Right lobe of liver (tissue), 6 donors: ENCODE results near the gene SPEF1. TPM values are rescaled to one million over a fixed set of nuclear protein-coding genes. Genes with fewer than 3 reads are reported as not detected.

Experiments used
- ATAC-seq, 4 donors: fragments of 200-7000 bp; cut with Tn5 transposase; one replicate each; pipeline ENCODE4 v1.9.1; 2020; ENCODE audit warnings: mild to moderate bottlenecking in 4 of 4, moderate library complexity in 4 of 4
- DNase-seq, 3 donors: peaks; one replicate each; pipeline ENCODE4 v3.0.0-alpha.2; 2020
- H3K27ac ChIP-seq, 3 donors: fragments of 200-600 bp; one replicate each; pipeline ENCODE4 v1.8.0; 2022
- H3K27me3 ChIP-seq, 2 donors: fragments of 200-600 bp; one replicate each; pipeline ENCODE4 v1.8.0; 2022
- H3K36me3 ChIP-seq, 4 donors: fragments of 200-600 bp; sonication (generic) in 1 of 4; one replicate each; pipeline versions ENCODE4 v1.5.1 to v1.8.0; 2017 to 2022; ENCODE audit warnings: control low read depth in 1 of 4
- H3K4me1 ChIP-seq, 4 donors: fragments of 200-600 bp; sonication (generic) in 1 of 4; one replicate each; pipeline versions ENCODE4 v1.5.1 to v1.8.0; 2017 to 2022; ENCODE audit warnings: control low read depth in 1 of 4
- H3K4me3 ChIP-seq, 3 donors: fragments of 200-600 bp; one replicate each; pipeline ENCODE4 v1.8.0; 2022
- H3K9me3 ChIP-seq, 4 donors: fragments of 200-600 bp; sonication (generic) in 1 of 4; one replicate each; pipeline versions ENCODE4 v1.5.1 to v1.8.0; 2017 to 2022; ENCODE audit warnings: control low read depth in 1 of 4
- POLR2A ChIP-seq: fragments of 450-650 bp; IDR thresholded peaks from one replicate; pipeline ENCODE4 v1.6.1; 2017; ENCODE audit warnings: antibody characterized with exemption, mild to moderate bottlenecking
- WGBS: methylation state at CpG from one replicate; pipeline ENCODE4 v1.1.6; 2018; ENCODE audit warnings: low coverage, low lambda C conversion rate; ENCODE audit not compliant: insufficient coverage; ENCODE audit errors: missing lambda C conversion rate; 5-methylcytosine and 5-hydroxymethylcytosine counted together
- intact Hi-C, 2 donors: fragments of 100-400 bp; cut with DNase I; formaldehyde crosslinking; loops; one replicate each; pipeline versions ENCODE4 v1.11.2 to v1.14.1; 2022
- total RNA-seq, 6 experiments: library from RNA; depleted of rRNA in 2 of 6; stranded (reverse); fragments of >200 nt in 2 of 6; fragmentation: NEBNext Ultra II Directional in 3 of 6; extraction: Animal tissue kit (Norgen Biotek cat#: 25700) in 3 of 6; gene quantifications; one replicate each; pipeline versions ENCODE4 v1.1.0 to v1.2.4, GENCODE V29; 2016 to 2023
- TF ChIP-seq, protein P1 (sequence below), 4 donors: fragments of 200-600 bp in 3 of 4; fragments of 450-650 bp in 1 of 4; IDR thresholded peaks; one replicate each; pipeline versions ENCODE4 v1.5.1 to v1.8.0; 2016 to 2022; ENCODE audit warnings: antibody characterized with exemption in 4 of 4, mild to moderate bottlenecking in 2 of 4
- donor health status: DM: no; HTN: yes; CAD: no.
- donor health status: DM: no; HTN: no; CAD: no.
- donor health status: DM: no; HTN: no; CAD: no.
- donor health status: DM: no; HTN: yes; CAD: no.
- donor health status: DM: no; HTN: yes; CAD: no.

Gene SPEF1
- total RNA-seq, 6 experiments from 2014 or later: not detected

DNA sequence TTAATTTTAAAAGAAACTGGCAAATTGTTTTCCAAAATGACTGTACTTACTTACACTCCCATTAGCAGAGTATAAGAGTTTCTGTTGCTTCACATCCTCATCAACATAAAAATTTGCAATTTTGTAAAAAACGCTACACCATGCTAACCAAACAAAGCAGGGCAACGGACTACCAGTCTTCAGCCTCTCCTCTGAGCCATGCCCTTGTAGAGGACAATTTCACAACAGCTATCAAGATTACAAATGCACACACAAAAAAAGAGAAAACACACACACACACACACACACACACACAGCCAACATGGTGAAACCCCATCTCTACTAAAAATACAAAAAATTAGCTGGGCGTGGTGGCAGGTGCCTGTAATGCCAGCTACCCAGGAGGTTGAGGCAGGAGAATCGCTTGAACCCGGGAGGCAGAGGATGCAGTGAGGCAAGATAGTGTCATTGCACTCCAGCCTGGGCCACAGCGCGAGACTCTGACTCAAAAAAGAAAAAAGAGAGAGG is 9.6 kb downstream of the SPEF1 start:
- no peak overlapping the region for H3K4me3 ChIP-seq
- intact Hi-C loops: loop anchor here in 1 of 2 donors (10.0 kb wide), 1 partner anchor 97 kb away; no protein-coding TSS in a partner anchor
- H3K36me3 ChIP-seq: no peaks in the 10 kb centered on the region
- no peak overlapping the region for H3K27ac ChIP-seq
- WGBS: 57% methylated on average over 6 of the region's 7 CpGs
- H3K27me3 ChIP-seq: no peaks in the 10 kb centered on the region
- no peak for TF ChIP-seq POLR2A
- TF ChIP-seq, protein P1, sequence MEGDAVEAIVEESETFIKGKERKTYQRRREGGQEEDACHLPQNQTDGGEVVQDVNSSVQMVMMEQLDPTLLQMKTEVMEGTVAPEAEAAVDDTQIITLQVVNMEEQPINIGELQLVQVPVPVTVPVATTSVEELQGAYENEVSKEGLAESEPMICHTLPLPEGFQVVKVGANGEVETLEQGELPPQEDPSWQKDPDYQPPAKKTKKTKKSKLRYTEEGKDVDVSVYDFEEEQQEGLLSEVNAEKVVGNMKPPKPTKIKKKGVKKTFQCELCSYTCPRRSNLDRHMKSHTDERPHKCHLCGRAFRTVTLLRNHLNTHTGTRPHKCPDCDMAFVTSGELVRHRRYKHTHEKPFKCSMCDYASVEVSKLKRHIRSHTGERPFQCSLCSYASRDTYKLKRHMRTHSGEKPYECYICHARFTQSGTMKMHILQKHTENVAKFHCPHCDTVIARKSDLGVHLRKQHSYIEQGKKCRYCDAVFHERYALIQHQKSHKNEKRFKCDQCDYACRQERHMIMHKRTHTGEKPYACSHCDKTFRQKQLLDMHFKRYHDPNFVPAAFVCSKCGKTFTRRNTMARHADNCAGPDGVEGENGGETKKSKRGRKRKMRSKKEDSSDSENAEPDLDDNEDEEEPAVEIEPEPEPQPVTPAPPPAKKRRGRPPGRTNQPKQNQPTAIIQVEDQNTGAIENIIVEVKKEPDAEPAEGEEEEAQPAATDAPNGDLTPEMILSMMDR (IDR thresholded peaks at IDR 0.05): no peak
- H3K4me1 ChIP-seq: peaks cover 0 to 14% (median 4%) of the 10 kb centered on the region in 4 donors
- ATAC-seq (no peak), DNase-seq (no peak)
- no peaks in the 10 kb centered on the region for H3K9me3 ChIP-seq

DNA sequence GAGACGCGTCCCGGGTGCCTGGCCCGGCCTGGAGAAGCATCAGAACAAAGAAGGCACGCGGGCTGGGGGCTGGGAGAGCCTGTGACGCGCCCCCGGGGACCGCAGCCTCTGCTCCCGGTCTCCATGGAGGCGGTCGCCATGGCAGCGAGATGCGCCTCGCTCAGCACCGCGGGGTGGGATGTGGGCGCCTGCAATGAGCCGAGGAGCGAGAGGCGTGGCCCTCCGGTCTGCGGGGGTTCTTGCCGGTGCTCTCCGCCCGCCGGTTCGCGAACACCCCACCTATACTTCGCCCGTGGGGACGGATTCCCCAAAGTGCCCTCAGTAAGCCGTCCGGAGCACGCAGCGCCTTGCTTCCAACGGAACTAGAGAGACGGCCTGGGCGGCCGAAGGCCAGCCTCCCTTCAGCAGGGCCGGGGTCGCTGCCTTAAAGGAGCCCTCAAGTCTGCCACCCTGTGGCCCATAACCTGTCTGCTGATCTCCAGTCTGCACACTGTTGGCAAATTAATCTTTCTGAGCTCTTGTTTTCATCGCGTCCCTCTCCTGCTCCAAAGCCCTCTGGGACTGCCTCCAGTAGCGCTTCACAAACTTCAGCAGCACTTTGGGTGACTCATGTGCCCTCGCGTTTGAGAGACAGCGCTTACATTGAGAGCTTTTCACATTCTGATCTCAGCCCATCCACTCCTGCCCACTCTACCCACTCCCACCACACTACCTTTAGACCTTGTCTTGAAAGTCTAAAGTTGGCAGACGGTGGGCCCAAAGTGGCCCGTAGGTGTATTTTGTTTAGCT is 12.7 kb downstream of the SPEF1 start:
- peak; percentile 48 to 58 (median 57) for ATAC-seq
- no peaks in the 10 kb centered on the region for H3K9me3 ChIP-seq
- intact Hi-C loops: no loop called here
- no peaks in the 10 kb centered on the region for H3K36me3 ChIP-seq
- TF ChIP-seq, protein P1 (IDR thresholded peaks at IDR 0.05): peak; percentile 34 to 56 (median 48)
- TF ChIP-seq POLR2A: no peak
- H3K4me3 ChIP-seq: peak overlapping the region; percentile 59 to 81 (median 75)
- H3K27me3 ChIP-seq: no peaks in the 10 kb centered on the region
- 12% methylated on average over 9 of the region's 51 CpGs for WGBS
- H3K4me1 ChIP-seq: peaks cover 0 to 14% (median 4%) of the 10 kb centered on the region in 4 donors
- peak overlapping the region; percentile 56 to 73 (median 60) for H3K27ac ChIP-seq
- peak; percentile 68 to 78 (median 75) for DNase-seq

DNA sequence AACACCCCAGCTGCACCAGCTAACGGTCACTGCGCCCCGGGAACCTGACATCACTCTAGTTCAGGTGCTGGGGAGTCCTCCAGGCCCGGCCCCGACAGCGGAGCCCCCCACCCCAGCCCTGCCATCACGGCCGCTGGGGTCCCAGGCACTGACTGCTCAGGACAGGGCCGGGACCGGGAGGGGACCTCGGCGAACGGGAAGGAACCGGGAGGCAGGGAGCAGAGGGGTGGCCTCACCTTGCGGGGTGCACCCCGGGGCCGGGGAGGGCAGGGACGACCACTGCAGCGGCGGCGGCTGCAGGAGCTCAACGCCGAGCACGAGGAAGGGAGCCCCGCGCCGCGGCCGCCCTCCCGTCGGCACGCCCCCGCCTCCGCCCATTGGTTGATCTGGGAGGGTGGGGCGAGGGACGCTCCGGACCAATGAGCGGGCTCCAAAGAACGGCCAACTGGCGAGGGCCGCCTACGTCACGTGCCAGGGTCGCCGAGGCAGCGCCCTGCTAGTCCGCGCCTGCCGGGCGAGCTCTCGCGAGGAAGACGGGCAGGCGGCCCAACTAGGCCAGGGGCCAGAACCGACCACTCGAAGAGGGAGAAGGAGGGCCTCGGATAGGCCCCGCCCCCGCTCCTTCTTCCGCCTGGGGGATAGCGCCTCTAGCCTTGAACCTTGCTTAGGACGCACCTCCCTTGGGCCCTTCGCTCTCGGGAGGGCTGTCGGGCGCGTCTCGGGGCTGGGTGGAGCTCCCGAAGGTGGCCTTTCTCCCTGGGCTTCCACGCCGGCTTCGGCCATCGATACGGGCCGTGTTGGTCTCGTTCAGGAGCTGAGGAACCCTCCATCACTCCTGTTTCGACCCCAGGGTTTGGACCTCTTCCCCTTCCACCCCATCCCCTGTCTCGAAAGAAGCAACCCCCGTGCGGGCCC is 13.6 kb downstream of the SPEF1 start, which contains the start of gene ADISSP:
ADISSP (minus strand) TSS at position 327 of the 915 bp plus-strand sequence. CDS start 7,653 bp downstream, outside the sequence.
- H3K27ac ChIP-seq: peak within 1 kb of the TSS; percentile 56 to 73 (median 60)
- H3K9me3 ChIP-seq: no peaks in the 10 kb centered on the region
- no peaks in the 10 kb centered on the region for H3K36me3 ChIP-seq
- peak within 1 kb of the TSS; percentile 59 to 81 (median 75) for H3K4me3 ChIP-seq
- ATAC-seq (peak; percentile 93 to 97 (median 96)), DNase-seq (peak; percentile 99 to 100 (median 99))
- H3K27me3 ChIP-seq: no peaks in the 10 kb centered on the region
- WGBS: 0% methylated on average over 5 of the region's 80 CpGs
- intact Hi-C loops: no loop called here
- peaks cover 0 to 14% (median 4%) of the 10 kb centered on the region in 4 donors for H3K4me1 ChIP-seq
- TF ChIP-seq, protein P1 (IDR thresholded peaks at IDR 0.05): no peak
- peak; percentile 52 for TF ChIP-seq POLR2A

DNA sequence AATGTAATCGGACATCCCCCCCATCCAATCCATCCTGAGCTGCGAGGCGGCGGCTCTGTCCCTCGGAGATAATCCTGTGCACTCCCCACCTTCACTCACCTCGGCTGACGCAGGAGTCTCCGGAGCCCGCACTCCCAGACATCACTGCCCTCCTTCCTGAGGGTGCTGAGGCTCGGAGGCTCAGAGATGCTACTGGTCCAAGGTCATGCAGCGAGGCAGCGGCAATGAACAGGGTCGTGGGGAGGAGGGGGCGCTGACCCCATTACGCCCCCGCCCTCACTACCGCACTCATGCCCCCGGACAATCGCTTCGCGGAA is 14.2 kb downstream of the SPEF1 start:
- Histone ChIP-seq H3K4me3 (peak overlapping the region; percentile 59 to 81 (median 75)), H3K36me3 (no peaks in the 10 kb centered on the region), H3K27me3 (no peaks in the 10 kb centered on the region), H3K9me3 (no peaks in the 10 kb centered on the region), H3K27ac (no peak overlapping the region), H3K4me1 (peaks cover 0 to 14% (median 4%) of the 10 kb centered on the region in 4 donors)
- peak in 1 of 3 donors; percentile 38 for DNase-seq
- no peak for ATAC-seq
- intact Hi-C loops: no loop called here
- WGBS: 36% methylated on average over 7 of the region's 21 CpGs
- TF ChIP-seq, protein P1 (IDR thresholded peaks at IDR 0.05): no peak
- TF ChIP-seq POLR2A: no peak
